Astrocyte of the spinal cord (primary cell): Measurements from ENCODE around the gene TFE3.
A peak's percentile ranks its signal among the peaks of the same experiment; 100 is the strongest.

Source experiments
- DNase-seq: peaks from one replicate; pipeline ENCODE4 v3.0.0; 2011; ENCODE audit warnings: low read depth, low spot score
- H3K4me3 ChIP-seq: 2 replicates; pipeline ENCODE4 v1.5.1; 2011; ENCODE audit warnings: low read depth, mild to moderate bottlenecking, low read length, moderate library complexity
- in situ Hi-C: cut with HindIII; loops from 2 replicates; pipeline ENCODE4 v1.10.0; 2017; ENCODE audit warnings: low sequenced_read_pairs
- TF ChIP-seq, protein P1 (sequence below): IDR thresholded peaks from 2 replicates; pipeline ENCODE4 v1.5.1; 2012; ENCODE audit warnings: low read depth, mild to moderate bottlenecking, low read length, inconsistent platforms

TFE3 gene

GRCh38 chrX:49003696-49004095, 39.5 kb downstream of the TFE3 start:
- TF ChIP-seq, protein P1, sequence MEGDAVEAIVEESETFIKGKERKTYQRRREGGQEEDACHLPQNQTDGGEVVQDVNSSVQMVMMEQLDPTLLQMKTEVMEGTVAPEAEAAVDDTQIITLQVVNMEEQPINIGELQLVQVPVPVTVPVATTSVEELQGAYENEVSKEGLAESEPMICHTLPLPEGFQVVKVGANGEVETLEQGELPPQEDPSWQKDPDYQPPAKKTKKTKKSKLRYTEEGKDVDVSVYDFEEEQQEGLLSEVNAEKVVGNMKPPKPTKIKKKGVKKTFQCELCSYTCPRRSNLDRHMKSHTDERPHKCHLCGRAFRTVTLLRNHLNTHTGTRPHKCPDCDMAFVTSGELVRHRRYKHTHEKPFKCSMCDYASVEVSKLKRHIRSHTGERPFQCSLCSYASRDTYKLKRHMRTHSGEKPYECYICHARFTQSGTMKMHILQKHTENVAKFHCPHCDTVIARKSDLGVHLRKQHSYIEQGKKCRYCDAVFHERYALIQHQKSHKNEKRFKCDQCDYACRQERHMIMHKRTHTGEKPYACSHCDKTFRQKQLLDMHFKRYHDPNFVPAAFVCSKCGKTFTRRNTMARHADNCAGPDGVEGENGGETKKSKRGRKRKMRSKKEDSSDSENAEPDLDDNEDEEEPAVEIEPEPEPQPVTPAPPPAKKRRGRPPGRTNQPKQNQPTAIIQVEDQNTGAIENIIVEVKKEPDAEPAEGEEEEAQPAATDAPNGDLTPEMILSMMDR: no peak
- no peak overlapping the region for H3K4me3 ChIP-seq
- in situ Hi-C loops: no loop called here
- DNase-seq: no peak

DNA sequence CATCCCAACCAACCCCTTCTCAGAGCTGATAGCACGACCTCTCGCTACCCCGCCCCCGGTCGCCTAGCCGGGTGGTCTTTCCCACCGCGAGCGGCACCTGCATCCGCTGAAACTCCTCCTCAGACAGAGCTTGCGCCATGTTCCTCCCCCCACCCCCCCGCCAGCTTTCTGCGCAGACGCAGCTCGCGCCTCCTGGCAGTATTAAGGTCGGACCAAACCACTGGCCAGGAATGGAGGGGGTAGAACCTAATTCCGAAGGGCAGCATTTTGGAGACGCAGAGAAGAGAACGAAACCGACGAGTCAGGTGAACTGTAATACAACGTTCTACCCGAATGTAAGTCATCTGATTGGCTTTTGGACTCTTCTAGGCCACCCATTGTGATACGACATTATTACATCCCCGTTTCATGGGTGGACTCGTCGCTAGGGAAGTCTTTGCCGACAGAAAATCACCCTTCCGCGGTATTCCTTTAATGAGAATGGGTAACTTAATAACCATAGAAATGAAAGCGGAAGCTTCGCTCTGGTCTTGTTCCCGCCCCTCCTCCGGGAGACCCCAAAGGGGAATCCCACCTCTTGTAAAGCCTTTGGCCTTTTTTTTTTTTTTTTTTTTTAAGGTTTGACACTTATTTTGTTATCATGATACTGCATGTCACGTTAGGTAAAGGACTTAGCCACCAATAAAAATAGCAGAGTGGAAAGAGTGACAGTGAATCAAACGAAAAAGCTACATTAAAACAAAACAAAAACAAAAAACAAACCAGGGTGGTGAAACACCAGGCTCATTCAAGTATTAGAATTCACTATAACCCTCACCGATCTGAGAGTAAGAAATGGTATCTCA, 40.8 kb downstream of the TFE3 start, which contains the start of gene GRIPAP1:
GRIPAP1 (minus strand) TSS at position 174 of the 845 bp plus-strand sequence; CDS start at position 139, 35 bp downstream.
- H3K4me3 ChIP-seq: peak within 1 kb of the TSS; percentile 70
- TF ChIP-seq, protein P1: no peak
- in situ Hi-C loops: no loop called here
- DNase-seq: peak; percentile 88

DNA sequence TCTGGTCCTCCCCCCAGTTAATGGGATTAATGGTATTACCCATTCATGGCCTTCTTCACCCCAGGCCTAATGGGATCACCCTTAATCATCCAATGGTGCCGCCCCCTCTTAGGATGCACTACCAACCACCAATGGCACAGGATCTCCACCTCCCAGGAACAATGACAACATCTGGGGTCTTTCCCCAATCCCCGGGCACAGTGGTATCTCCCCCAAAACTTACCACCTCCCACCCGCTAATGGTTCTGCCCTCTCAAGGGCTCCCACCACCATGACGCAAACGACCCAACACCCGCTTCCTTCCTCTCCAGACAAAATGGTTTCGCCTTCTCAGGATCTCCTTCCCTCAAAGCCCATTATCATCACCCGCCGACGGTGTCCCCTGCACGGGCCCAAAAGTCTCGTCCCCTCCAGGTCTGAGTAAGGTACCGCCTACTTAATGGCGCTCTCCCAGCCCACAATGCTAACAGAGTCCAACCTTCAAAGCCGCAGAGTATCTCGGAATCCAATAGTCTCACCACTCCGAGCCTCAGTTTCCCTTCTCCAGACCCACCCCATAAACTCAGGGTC, 41.6 kb downstream of the TFE3 start:
- in situ Hi-C loops: no loop called here
- peak overlapping the region; percentile 70 for H3K4me3 ChIP-seq
- TF ChIP-seq, protein P1: no peak
- peak; percentile 27 for DNase-seq

GRCh38 chrX:49000636-49001035, 42.5 kb downstream of the TFE3 start:
- in situ Hi-C loops: no loop called here
- TF ChIP-seq, protein P1: no peak
- H3K4me3 ChIP-seq: no peak overlapping the region
- DNase-seq: no peak

DNA sequence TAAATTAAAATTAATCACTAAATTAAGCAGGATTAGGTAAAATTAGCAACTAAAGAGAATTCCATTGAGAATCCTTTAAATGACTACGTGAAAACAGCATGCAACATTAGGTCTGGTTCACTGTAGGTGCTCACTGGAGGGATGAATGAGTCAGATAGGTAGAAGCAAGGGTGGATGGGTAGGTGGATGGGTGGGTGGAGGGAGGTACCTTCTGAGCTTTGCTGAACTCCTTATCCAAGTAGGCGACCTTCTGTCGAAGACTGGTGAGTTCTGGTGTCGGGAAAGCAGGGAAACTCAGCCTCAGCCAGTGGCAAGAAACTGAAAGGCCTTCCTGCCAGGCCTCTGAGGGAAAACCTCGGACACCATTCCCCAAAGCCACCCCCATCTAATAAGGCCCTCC, 44.1 kb downstream of the TFE3 start:
- TF ChIP-seq, protein P1: no peak
- in situ Hi-C loops: no loop called here
- no peak overlapping the region for H3K4me3 ChIP-seq
- no peak for DNase-seq

DNA sequence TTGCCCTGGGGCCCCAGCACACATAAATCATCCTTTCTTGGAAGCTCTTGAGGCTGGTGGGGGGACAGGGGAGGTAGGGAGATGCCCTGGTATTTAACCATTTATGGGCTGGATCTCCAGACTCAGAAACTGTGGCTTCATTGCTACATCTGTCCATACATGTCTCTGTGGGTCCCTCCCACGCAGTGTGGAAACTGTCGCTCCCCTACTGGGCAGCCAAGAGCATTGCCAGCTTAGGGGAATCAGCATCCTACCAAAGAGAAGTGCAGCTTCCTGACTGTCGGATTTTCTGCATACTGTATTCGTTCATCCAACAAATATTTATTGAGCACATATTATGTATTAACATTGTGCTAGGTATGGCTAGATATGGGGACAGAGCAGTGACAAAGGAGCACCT, 44.8 kb downstream of the TFE3 start:
- in situ Hi-C loops: no loop called here

More for the DNA sequence above, 44.8 kb downstream of the TFE3 start:
- no peak for DNase-seq
- H3K4me3 ChIP-seq: no peak overlapping the region
- TF ChIP-seq, protein P1: no peak
